Tibial nerve (tissue), 4 donors: ENCODE results near the gene SLC9A9. TPM values are rescaled to one million over a fixed set of nuclear protein-coding genes. Genes with fewer than 3 reads are reported as not detected.
A peak's percentile ranks its signal among the peaks of the same experiment; 100 is the strongest.

Experiments
- DNase-seq, 2 donors: peaks; one replicate each; pipeline ENCODE4 v3.0.0-alpha.2; 2019; ENCODE audit warnings: low spot score in 2 of 2
- H3K27ac ChIP-seq, 4 donors: fragments of 200-600 bp; sonication (generic) in 3 of 4; one replicate each; pipeline ENCODE4 v1.5.1; 2017 to 2019; ENCODE audit warnings: mild to moderate bottlenecking in 1 of 4
- H3K27me3 ChIP-seq, 2 donors: fragments of 200-600 bp; sonication (generic) in 1 of 2; one replicate each; pipeline versions ENCODE4 v1.5.1 to v1.6.0; 2017 to 2019
- H3K36me3 ChIP-seq, 3 donors: fragments of 200-600 bp; sonication (generic); one replicate each; pipeline ENCODE4 v1.5.1; 2018 to 2019
- H3K4me1 ChIP-seq, 4 donors: fragments of 200-600 bp; sonication (generic) in 3 of 4; one replicate each; pipeline ENCODE4 v1.5.1; 2017 to 2019
- H3K4me3 ChIP-seq, 4 donors: fragments of 200-600 bp; sonication (generic) in 3 of 4; one replicate each; pipeline ENCODE4 v1.5.1; 2017 to 2019; ENCODE audit warnings: mild to moderate bottlenecking in 1 of 4, moderate library complexity in 1 of 4
- H3K9me3 ChIP-seq, 4 donors: fragments of 200-600 bp; sonication (generic) in 3 of 4; one replicate each; pipeline ENCODE4 v1.5.1; 2017 to 2019
- CTCF ChIP-seq, 5 experiments: fragments of 200-600 bp in 3 of 5; fragments of 450-650 bp in 2 of 5; sonication (generic) in 3 of 5; IDR thresholded peaks; one replicate each; pipeline ENCODE4 v1.5.1; 2016 to 2019; ENCODE audit warnings: antibody characterized with exemption in 5 of 5, mild to moderate bottlenecking in 3 of 5, moderate library complexity in 2 of 5
- EP300 ChIP-seq, 2 donors: sonication (generic); formaldehyde crosslinking; IDR thresholded peaks; one replicate each; pipeline ENCODE4 v1.6.1; 2017; ENCODE audit warnings: antibody characterized with exemption in 2 of 2, mild to moderate bottlenecking in 1 of 2
- POLR2A ChIP-seq, 2 donors: fragments of 450-650 bp; IDR thresholded peaks; one replicate each; pipeline ENCODE4 v1.6.1; 2017; ENCODE audit warnings: antibody characterized with exemption in 2 of 2, mild to moderate bottlenecking in 2 of 2, moderate library complexity in 2 of 2
- WGBS, 2 donors: methylation state at CpG; one replicate each; pipeline ENCODE4 v1.1.5; 2018; 5-methylcytosine and 5-hydroxymethylcytosine counted together
- total RNA-seq, 4 donors: library from RNA; depleted of rRNA; stranded (reverse); fragments of >200 nt; gene quantifications; one replicate each; pipeline ENCODE4 v1.1.0, GENCODE V29; 2016

The SLC9A9 gene
- total RNA-seq, 4 donors from 2014 or later = 7.6 to 11.1 (median 9.2) TPM

DNA sequence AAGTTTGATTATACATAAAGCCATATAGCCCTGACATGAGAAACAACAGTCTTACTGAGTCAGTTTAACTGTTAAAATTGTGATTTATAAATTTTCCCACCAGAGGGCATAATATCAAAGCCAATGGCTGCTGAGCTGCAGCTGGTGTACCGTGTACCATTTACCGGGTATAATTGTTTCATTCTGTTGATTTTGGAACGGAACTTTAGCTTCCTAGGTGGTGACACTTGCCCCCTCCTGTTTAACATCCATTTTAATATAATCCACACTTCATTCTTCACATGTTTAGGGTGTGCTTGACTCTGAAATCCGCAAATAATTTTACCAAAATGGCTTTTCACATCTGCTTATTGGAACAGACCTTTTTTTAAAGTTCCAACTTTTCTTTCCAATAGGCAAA, 72.8 kb downstream of the SLC9A9 start:
- Histone ChIP-seq H3K36me3 (no peaks in the 10 kb centered on the region), H3K4me3 (no peak overlapping the region), H3K27me3 (no peaks in the 10 kb centered on the region), H3K4me1 (peaks cover 0 to 14% (median 0%) of the 10 kb centered on the region in 4 donors), H3K27ac (no peak overlapping the region), H3K9me3 (no peaks in the 10 kb centered on the region)
- TF ChIP-seq POLR2A (IDR thresholded peaks at IDR 0.05) (no peak), EP300 (IDR thresholded peaks at IDR 0.05) (no peak), CTCF (IDR thresholded peaks at IDR 0.05) (peak; percentile 29 to 59 (median 46))
- 10 to 17% methylated on average over 4 of the region's 4 CpGs for WGBS, 2 donors
- DNase-seq = no peak

GRCh38 chr3:143771939-143772338, 76.3 kb downstream of the SLC9A9 start:
- H3K9me3 ChIP-seq = no peaks in the 10 kb centered on the region
- no peaks in the 10 kb centered on the region for H3K27me3 ChIP-seq
- H3K27ac ChIP-seq = no peak overlapping the region
- no peak for DNase-seq
- no peaks in the 10 kb centered on the region for H3K36me3 ChIP-seq
- H3K4me1 ChIP-seq = peaks cover 0 to 14% (median 0%) of the 10 kb centered on the region in 4 donors
- TF ChIP-seq CTCF (IDR thresholded peaks at IDR 0.05) = no peak
- TF ChIP-seq EP300 (IDR thresholded peaks at IDR 0.05) = no peak
- no peak for TF ChIP-seq POLR2A (IDR thresholded peaks at IDR 0.05)
- WGBS, 2 donors = 90 to 92% methylated on average over 5 of the region's 5 CpGs
- no peak overlapping the region for H3K4me3 ChIP-seq

GRCh38 chr3:143771258-143771657, 77.0 kb downstream of the SLC9A9 start:
- 26 to 73% methylated on average over 3 of the region's 3 CpGs for WGBS, 2 donors
- Histone ChIP-seq H3K4me3 (no peak overlapping the region), H3K9me3 (no peaks in the 10 kb centered on the region), H3K27ac (no peak overlapping the region), H3K36me3 (no peaks in the 10 kb centered on the region), H3K4me1 (peaks cover 0 to 10% (median 0%) of the 10 kb centered on the region in 4 donors), H3K27me3 (no peaks in the 10 kb centered on the region)
- DNase-seq = no peak
- TF ChIP-seq POLR2A (IDR thresholded peaks at IDR 0.05) (no peak), EP300 (IDR thresholded peaks at IDR 0.05) (no peak), CTCF (IDR thresholded peaks at IDR 0.05) (no peak)

DNA sequence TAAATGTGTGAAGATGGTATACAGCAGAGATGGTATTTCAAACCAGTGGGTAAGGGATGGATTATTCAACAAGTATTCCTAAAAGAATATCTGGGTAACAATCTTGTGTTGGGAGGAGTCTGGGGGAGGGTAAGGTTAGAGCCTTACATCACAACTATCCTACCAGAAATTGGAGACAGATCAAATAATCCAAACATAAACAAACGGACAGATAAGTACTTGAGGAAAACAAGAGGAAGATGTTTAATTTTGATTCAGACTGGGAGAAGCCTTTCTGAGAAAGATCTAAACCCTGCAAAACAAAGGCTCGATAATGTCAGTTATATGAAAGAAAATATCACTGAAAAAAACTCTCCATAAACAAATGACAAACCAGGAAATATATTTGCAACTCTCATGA, 77.9 kb downstream of the SLC9A9 start:
- TF ChIP-seq EP300 (IDR thresholded peaks at IDR 0.05) (no peak), CTCF (IDR thresholded peaks at IDR 0.05) (no peak), POLR2A (IDR thresholded peaks at IDR 0.05) (no peak)
- peaks cover 0 to 3% (median 0%) of the 10 kb centered on the region in 4 donors for H3K4me1 ChIP-seq
- no peaks in the 10 kb centered on the region for H3K9me3 ChIP-seq
- WGBS, 2 donors = 65 to 85% methylated on average over 2 of the region's 2 CpGs
- H3K4me3 ChIP-seq = no peak overlapping the region
- no peaks in the 10 kb centered on the region for H3K27me3 ChIP-seq
- no peak for DNase-seq
- H3K27ac ChIP-seq = no peak overlapping the region
- no peaks in the 10 kb centered on the region for H3K36me3 ChIP-seq

- Histone ChIP-seq H3K9me3 (no peaks in the 10 kb centered on the region), H3K27ac (no peak overlapping the region), H3K4me1 (no peaks in the 10 kb centered on the region), H3K4me3 (no peak overlapping the region), H3K27me3 (no peaks in the 10 kb centered on the region), H3K36me3 (no peaks in the 10 kb centered on the region)
- TF ChIP-seq POLR2A (IDR thresholded peaks at IDR 0.05) = no peak
- no peak for DNase-seq
- WGBS, 2 donors = 43 to 53% methylated on average over 1 of the region's 1 CpG
Observed at GRCh38 chr3:143769616-143770015, 78.7 kb downstream of the SLC9A9 start.

DNA sequence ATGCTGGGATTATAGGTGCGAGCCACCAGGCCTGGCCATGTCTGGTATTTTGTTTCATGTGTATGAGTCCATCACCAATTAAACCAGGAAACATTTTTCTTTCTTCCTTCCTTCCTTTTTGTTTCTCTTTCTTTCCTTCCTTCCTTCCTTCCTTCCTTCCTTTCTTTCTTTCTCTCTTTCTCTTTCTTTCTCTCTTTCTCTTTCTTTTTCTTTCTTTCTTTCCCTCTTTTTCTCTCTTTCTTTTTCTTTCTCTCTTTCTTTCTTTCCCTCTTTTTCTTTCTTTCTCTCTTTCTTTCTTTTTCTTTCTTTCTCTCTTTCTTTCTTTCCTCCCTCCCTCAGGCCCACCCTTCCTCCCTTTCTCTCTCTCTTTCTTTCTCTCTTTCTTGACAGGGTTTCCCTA, 83.4 kb downstream of the SLC9A9 start:
- WGBS, 2 donors = 94 to 95% methylated on average over 1 of the region's 1 CpG

More for the DNA sequence above, 83.4 kb downstream of the SLC9A9 start:
- no peak overlapping the region for H3K27ac ChIP-seq
- DNase-seq = no peak
- H3K4me3 ChIP-seq = no peak overlapping the region
- H3K36me3 ChIP-seq = no peaks in the 10 kb centered on the region
- H3K27me3 ChIP-seq = no peaks in the 10 kb centered on the region
- no peaks in the 10 kb centered on the region for H3K9me3 ChIP-seq
- TF ChIP-seq CTCF (IDR thresholded peaks at IDR 0.05) = no peak
- no peak for TF ChIP-seq POLR2A (IDR thresholded peaks at IDR 0.05)
- no peak for TF ChIP-seq EP300 (IDR thresholded peaks at IDR 0.05)
- no peaks in the 10 kb centered on the region for H3K4me1 ChIP-seq
